ENCODE data around the gene CHMP4B. TPM values are rescaled to one million over a fixed set of nuclear protein-coding genes. Genes with fewer than 3 reads are reported as not detected.
"Not testable (repeated sequence)": the region's sequence is repeated elsewhere in the genome, so short reads cannot be mapped to it uniquely, and the experiment has no call there.

The CHMP4B gene
- polyA plus RNA-seq, 1 experiment: 65.3 TPM

GRCh38 chr20:33791959-33792597 lies 19.1 kb upstream of the CHMP4B start:
- H3K27me3 ChIP-seq (ENCODE audit: control insufficient read depth, insufficient read depth, low read length): no peaks in the 10 kb centered on the region
- peaks cover 5% of the 10 kb centered on the region; the same call in 1 of the 2 replicates for H3K36me3 ChIP-seq (ENCODE audit: control insufficient read depth, insufficient read depth, low read length)
- ChIA-PET POLR2A (interaction anchor here (0.6 kb wide), 1 partner anchor 219 kb away, joined by 3 read pairs; no protein-coding TSS in a partner anchor), CTCF (interaction anchor here (0.9 to 3.1 kb wide), 14 partner anchors 9 to 283 kb away, joined by 3 to 14 read pairs (median 5); partner anchors contain the start of gene CHMP4B)
- H3K4me3 ChIP-seq (ENCODE audit: low read depth, low read length): no peak overlapping the region
- DNase-seq (ENCODE audit: low read depth): no peak
- TF ChIP-seq CTCF (IDR thresholded peaks at IDR 0.05; ENCODE audit: insufficient read depth, low read depth, low read length): peak; percentile 82

GRCh38 chr20:33792598-33792989 lies 18.6 kb upstream of the CHMP4B start:
- CTCF ChIA-PET: interaction anchor here (0.6 to 3.1 kb wide), 16 partner anchors 9 to 450 kb away, joined by 3 to 14 read pairs (median 4); partner anchors contain the start of gene CHMP4B
- POLR2A ChIA-PET; H3K27me3 ChIP-seq (ENCODE audit: control insufficient read depth, insufficient read depth, low read length); H3K4me3 ChIP-seq (ENCODE audit: low read depth, low read length); DNase-seq (ENCODE audit: low read depth); H3K36me3 ChIP-seq (ENCODE audit: control insufficient read depth, insufficient read depth, low read length): not testable (repeated sequence)

GRCh38 chr20:33793011-33793931 lies 17.9 kb upstream of the CHMP4B start:
- ChIA-PET CTCF (interaction anchor here (0.6 to 3.1 kb wide), 16 partner anchors 8 to 449 kb away, joined by 3 to 14 read pairs (median 4); partner anchors contain the start of gene CHMP4B), POLR2A (no interaction called here)
- no peak for TF ChIP-seq CTCF (IDR thresholded peaks at IDR 0.05; ENCODE audit: insufficient read depth, low read depth, low read length)
- Histone ChIP-seq H3K4me3 (ENCODE audit: low read depth, low read length) (no peak overlapping the region), H3K36me3 (ENCODE audit: control insufficient read depth, insufficient read depth, low read length) (peaks cover 5% of the 10 kb centered on the region; the same call in 1 of the 2 replicates), H3K27me3 (ENCODE audit: control insufficient read depth, insufficient read depth, low read length) (no peaks in the 10 kb centered on the region)
- DNase-seq (ENCODE audit: low read depth): no peak

- no peak for DNase-seq (ENCODE audit: low read depth)
- CTCF ChIA-PET: no interaction called here
- Histone ChIP-seq H3K27me3 (ENCODE audit: control insufficient read depth, insufficient read depth, low read length) (no peaks in the 10 kb centered on the region), H3K4me3 (ENCODE audit: low read depth, low read length) (no peak overlapping the region), H3K36me3 (ENCODE audit: control insufficient read depth, insufficient read depth, low read length) (peaks cover 1% of the 10 kb centered on the region; the same call in 1 of the 2 replicates)
- TF ChIP-seq CTCF (IDR thresholded peaks at IDR 0.05; ENCODE audit: insufficient read depth, low read depth, low read length): no peak
- POLR2A ChIA-PET: no interaction called here
Measured at GRCh38 chr20:33796263-33796906, 14.8 kb upstream of the CHMP4B start.

- no peak for DNase-seq (ENCODE audit: low read depth)
- POLR2A ChIA-PET: no interaction called here
- CTCF ChIA-PET: interaction anchor here (1.0 kb wide), 1 partner anchor 8 kb away, joined by 3 read pairs; no protein-coding TSS in a partner anchor
- H3K27me3 ChIP-seq (ENCODE audit: control insufficient read depth, insufficient read depth, low read length): no peaks in the 10 kb centered on the region
- no peak for TF ChIP-seq CTCF (IDR thresholded peaks at IDR 0.05; ENCODE audit: insufficient read depth, low read depth, low read length)
- H3K36me3 ChIP-seq (ENCODE audit: control insufficient read depth, insufficient read depth, low read length): no peaks in the 10 kb centered on the region
- H3K4me3 ChIP-seq (ENCODE audit: low read depth, low read length): no peak overlapping the region
Measured at GRCh38 chr20:33796907-33797544, 14.1 kb upstream of the CHMP4B start.

Measured in BJ (cell line).